ENCODE data around the gene DLG4.

- TF ChIP-seq EZH2 (IDR thresholded peaks at IDR 0.05; ENCODE audit: borderline replicate concordance, low read depth, low read length, severe bottlenecking) (no peak), CTCF (IDR thresholded peaks at IDR 0.05; ENCODE audit: borderline replicate concordance, extremely low read depth, low read length, poor library complexity, severe bottlenecking) (no peak)
Observed at GRCh38 chr17:7256766-7257456, 37.3 kb upstream of the DLG4 start.
